Spleen (tissue), 11 donors: Measurements from ENCODE around the gene FADS3. TPM values are rescaled to one million over a fixed set of nuclear protein-coding genes. Genes with fewer than 3 reads are reported as not detected.

Source experiments
- DNase-seq: peaks from one replicate; pipeline ENCODE4 v3.0.0-alpha.2; 2020
- H3K27ac ChIP-seq, 8 donors: fragments of 200-600 bp; sonication (generic) in 7 of 8; 1 replicate in 4 of 8; 2 replicates in 4 of 8; pipeline versions ENCODE4 v1.5.0 to v1.8.0; 2016 to 2021; ENCODE audit warnings: inconsistent platforms in 4 of 8, mild to moderate bottlenecking in 4 of 8, moderate library complexity in 1 of 8
- H3K27me3 ChIP-seq, 7 donors: fragments of 200-600 bp; sonication (generic) in 6 of 7; replicated peaks in 1 of 7; 1 replicate in 4 of 7; 2 replicates in 3 of 7; pipeline versions ENCODE4 v1.5.0 to v1.8.0; 2016 to 2021; ENCODE audit warnings: inconsistent platforms in 3 of 7, mild to moderate bottlenecking in 1 of 7
- H3K36me3 ChIP-seq, 6 donors: fragments of 200-600 bp; sonication (generic) in 5 of 6; 1 replicate in 4 of 6; 2 replicates in 2 of 6; pipeline versions ENCODE4 v1.5.0 to v1.8.0; 2016 to 2021; ENCODE audit warnings: inconsistent platforms in 2 of 6
- H3K4me1 ChIP-seq, 6 donors: fragments of 200-600 bp; sonication (generic) in 5 of 6; 1 replicate in 3 of 6; 2 replicates in 3 of 6; pipeline versions ENCODE4 v1.5.0 to v1.8.0; 2016 to 2021; ENCODE audit warnings: inconsistent platforms in 3 of 6
- H3K4me3 ChIP-seq, 8 donors: fragments of 200-600 bp; sonication (generic) in 7 of 8; 1 replicate in 4 of 8; 2 replicates in 4 of 8; pipeline versions ENCODE4 v1.5.0 to v1.8.0; 2016 to 2021; ENCODE audit warnings: inconsistent platforms in 4 of 8, mild to moderate bottlenecking in 4 of 8, moderate library complexity in 2 of 8
- H3K9me3 ChIP-seq, 8 donors: fragments of 200-600 bp; sonication (generic) in 7 of 8; 1 replicate in 4 of 8; 2 replicates in 4 of 8; pipeline versions ENCODE4 v1.5.0 to v1.8.0; 2016 to 2021; ENCODE audit warnings: inconsistent platforms in 4 of 8
- POLR2A ChIP-seq, 3 donors: fragments of 450-650 bp; IDR thresholded peaks; one replicate each; pipeline ENCODE4 v1.5.1; 2017; ENCODE audit warnings: antibody characterized with exemption in 3 of 3, mild to moderate bottlenecking in 1 of 3
- POLR2AphosphoS5 ChIP-seq, 3 donors: sonication (generic); formaldehyde crosslinking; IDR thresholded peaks; one replicate each; pipeline ENCODE4 v1.5.1; 2017; ENCODE audit warnings: antibody characterized with exemption in 3 of 3
- WGBS, 5 donors: extraction: QIAGEN DNeasy Blood & Tissue Kit in 3 of 5; methylation state at CpG; one replicate each; pipeline versions ENCODE4 v1.1.5 to v1.1.7; 2013 to 2018; 5-methylcytosine and 5-hydroxymethylcytosine counted together
- intact Hi-C: fragments of 100-400 bp; cut with DNase I; formaldehyde crosslinking; loops from one replicate; pipeline ENCODE4 v1.15.0; 2023; ENCODE audit warnings: low total_unique reads
- polyA plus RNA-seq, 3 donors: library from polyadenylated mRNA; stranded (reverse); fragments of 200-250 nt; gene quantifications; one replicate each; pipeline ENCODE4 v1.2.1, GENCODE V29; 2013
- total RNA-seq, 7 donors: library from RNA; depleted of rRNA in 3 of 7; stranded (reverse); fragments of >200 nt in 3 of 7; fragmentation: NEBNext Ultra II Directional in 4 of 7; extraction: Animal tissue kit (Norgen Biotek cat#: 25700) in 4 of 7; gene quantifications; one replicate each; pipeline versions ENCODE4 v1.1.0 to v1.2.1, GENCODE V29; 2016 to 2021
- TF ChIP-seq, protein P1 (sequence below), 11 experiments: fragments of 200-600 bp in 7 of 11; fragments of 450-650 bp in 4 of 11; sonication (generic) in 4 of 11; IDR thresholded peaks in 8 of 11; conservative IDR thresholded peaks in 3 of 11; 1 replicate in 7 of 11; 2 replicates in 4 of 11; pipeline versions ENCODE4 v1.4.0 to v1.8.0; 2016 to 2021; ENCODE audit warnings: antibody characterized with exemption in 11 of 11, inconsistent platforms in 4 of 11, mild to moderate bottlenecking in 1 of 11
- donor health status: healthy with polysubstance abuse.
- donor health status: DM: no; HTN: no; CAD: no; lungs with moderate emphysema.
- donor health status: DM: no; HTN: no; CAD: no.
- donor health status: Bipolar disorder and iron deficiency.
- donor health status: healthy.
- donor health status: DM: no; HTN: no; CAD: no.
- donor health status: DM: yes; HTN: yes; CAD: no.

FADS3 gene
- total and polyA plus RNA-seq, 10 donors, result 26.3 to 63.6 (median 38.5) TPM

DNA sequence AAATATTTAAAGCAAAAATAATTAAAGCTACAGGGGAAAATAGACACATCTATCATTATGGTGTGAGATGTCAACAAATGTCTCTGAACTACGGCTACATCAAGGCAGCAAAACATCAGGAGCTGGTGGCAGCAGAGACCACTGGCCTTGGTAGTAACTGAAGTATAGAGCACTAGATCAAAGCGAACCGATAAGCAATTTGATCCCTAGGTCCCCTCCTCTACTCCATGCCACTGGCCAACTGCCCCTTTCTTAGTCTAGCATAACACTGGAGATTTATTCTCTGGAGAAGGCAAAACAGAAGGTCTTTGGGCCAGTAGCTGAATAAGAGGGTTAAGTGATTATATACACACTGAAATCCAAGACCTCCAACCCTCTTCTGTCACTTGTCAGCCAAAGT, 39.6 kb upstream of the FADS3 start:
- no peak for DNase-seq
- TF ChIP-seq POLR2AphosphoS5 (IDR thresholded peaks at IDR 0.05), result no peak
- TF ChIP-seq POLR2A (IDR thresholded peaks at IDR 0.05), result no peak
- TF ChIP-seq, protein P1, sequence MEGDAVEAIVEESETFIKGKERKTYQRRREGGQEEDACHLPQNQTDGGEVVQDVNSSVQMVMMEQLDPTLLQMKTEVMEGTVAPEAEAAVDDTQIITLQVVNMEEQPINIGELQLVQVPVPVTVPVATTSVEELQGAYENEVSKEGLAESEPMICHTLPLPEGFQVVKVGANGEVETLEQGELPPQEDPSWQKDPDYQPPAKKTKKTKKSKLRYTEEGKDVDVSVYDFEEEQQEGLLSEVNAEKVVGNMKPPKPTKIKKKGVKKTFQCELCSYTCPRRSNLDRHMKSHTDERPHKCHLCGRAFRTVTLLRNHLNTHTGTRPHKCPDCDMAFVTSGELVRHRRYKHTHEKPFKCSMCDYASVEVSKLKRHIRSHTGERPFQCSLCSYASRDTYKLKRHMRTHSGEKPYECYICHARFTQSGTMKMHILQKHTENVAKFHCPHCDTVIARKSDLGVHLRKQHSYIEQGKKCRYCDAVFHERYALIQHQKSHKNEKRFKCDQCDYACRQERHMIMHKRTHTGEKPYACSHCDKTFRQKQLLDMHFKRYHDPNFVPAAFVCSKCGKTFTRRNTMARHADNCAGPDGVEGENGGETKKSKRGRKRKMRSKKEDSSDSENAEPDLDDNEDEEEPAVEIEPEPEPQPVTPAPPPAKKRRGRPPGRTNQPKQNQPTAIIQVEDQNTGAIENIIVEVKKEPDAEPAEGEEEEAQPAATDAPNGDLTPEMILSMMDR (IDR thresholded peaks at IDR 0.05 in 8 of 11, conservative IDR thresholded peaks at IDR 0.05 in 3 of 11), result no peak
- Histone ChIP-seq H3K27me3 (peaks cover 0 to 15% (median 0%) of the 10 kb centered on the region in 7 donors), H3K4me1 (no peaks in the 10 kb centered on the region), H3K36me3 (no peaks in the 10 kb centered on the region), H3K27ac (no peak overlapping the region), H3K4me3 (no peak overlapping the region), H3K9me3 (peaks cover 0 to 17% (median 6%) of the 10 kb centered on the region in 8 donors)
- 91 to 96% (median 92%) methylated on average over 3 of the region's 3 CpGs for WGBS, 5 donors
- intact Hi-C loops, result no loop called here

DNA sequence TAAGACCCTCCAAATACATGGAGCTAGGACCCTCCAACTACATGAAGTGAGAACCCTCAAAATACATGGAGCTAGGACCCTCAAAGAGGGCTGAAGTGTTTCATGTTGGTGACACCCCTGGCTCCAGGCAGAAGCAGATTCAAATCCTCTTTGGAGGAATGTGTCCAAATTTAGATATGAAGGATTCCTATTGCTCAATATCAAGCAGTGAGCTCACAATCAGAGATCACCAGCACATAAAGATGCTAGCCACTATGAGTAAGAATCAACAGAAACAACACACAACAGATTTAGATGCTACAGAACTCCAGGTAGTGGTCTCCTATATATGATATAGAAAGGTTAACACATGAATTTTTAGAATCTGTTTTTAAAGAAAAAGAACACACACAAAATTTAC, 37.3 kb upstream of the FADS3 start:
- no peak overlapping the region for H3K27ac ChIP-seq
- intact Hi-C loops, result no loop called here
- peaks cover 0 to 3% (median 0%) of the 10 kb centered on the region in 7 donors for H3K27me3 ChIP-seq
- H3K36me3 ChIP-seq, result no peaks in the 10 kb centered on the region
- TF ChIP-seq POLR2AphosphoS5 (IDR thresholded peaks at IDR 0.05), result no peak
- no peak for TF ChIP-seq POLR2A (IDR thresholded peaks at IDR 0.05)
- TF ChIP-seq, protein P1 (IDR thresholded peaks at IDR 0.05 in 8 of 11, conservative IDR thresholded peaks at IDR 0.05 in 3 of 11), result no peak
- H3K9me3 ChIP-seq, result peaks cover 0 to 7% (median 0%) of the 10 kb centered on the region in 8 donors
- no peak for DNase-seq
- H3K4me1 ChIP-seq, result peaks cover 0 to 5% (median 4%) of the 10 kb centered on the region in 6 donors
- H3K4me3 ChIP-seq, result no peak overlapping the region

DNA sequence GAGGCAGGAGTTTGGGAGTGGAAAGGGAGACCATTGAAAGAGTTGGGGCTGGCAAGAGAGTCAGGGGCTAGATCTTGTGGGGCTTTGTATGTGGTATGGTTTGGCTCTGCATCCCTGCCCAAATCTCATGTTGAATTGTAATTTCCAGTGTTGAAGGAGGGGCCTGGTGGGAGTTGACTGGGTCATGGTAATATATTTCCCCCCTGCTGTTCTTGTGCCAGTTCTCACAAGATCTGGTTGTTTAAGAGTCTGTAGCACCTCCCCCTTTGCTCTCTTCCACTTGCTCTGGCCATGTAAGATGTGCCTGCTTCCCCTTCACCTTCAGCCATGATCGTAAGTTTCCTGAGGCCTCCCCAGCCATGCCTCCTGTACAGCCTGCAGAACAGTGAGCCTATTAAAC, 36.2 kb upstream of the FADS3 start:
- Histone ChIP-seq H3K36me3 (no peaks in the 10 kb centered on the region), H3K27me3 (no peaks in the 10 kb centered on the region), H3K4me3 (no peak overlapping the region), H3K4me1 (peaks cover 2 to 16% (median 15%) of the 10 kb centered on the region in 6 donors), H3K27ac (no peak overlapping the region), H3K9me3 (no peaks in the 10 kb centered on the region)
- 84 to 95% (median 89%) methylated on average over 1 of the region's 1 CpG for WGBS, 5 donors
- TF ChIP-seq POLR2A (IDR thresholded peaks at IDR 0.05), result no peak
- DNase-seq, result no peak
- intact Hi-C loops, result no loop called here

DNA sequence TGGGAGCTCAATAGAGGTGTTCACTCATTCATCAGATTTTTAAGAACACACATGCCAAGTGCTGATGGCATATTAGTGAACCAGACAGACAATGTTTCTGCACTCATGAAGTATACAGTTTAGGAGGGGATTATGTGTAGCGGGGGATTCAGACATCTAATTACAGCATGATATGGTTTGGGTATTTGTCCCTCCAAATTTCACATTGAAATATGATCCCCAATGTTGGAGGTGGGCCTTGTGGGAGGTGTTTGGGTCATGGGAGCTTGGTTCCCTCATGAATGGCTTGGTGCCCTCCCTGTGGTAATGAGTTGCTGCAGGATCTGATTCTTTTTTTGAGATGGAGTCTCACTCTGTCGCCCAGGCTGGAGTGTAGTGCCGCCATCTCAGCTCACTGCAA, 34.9 kb upstream of the FADS3 start:
- TF ChIP-seq POLR2A (IDR thresholded peaks at IDR 0.05), result no peak
- no peak for TF ChIP-seq POLR2AphosphoS5 (IDR thresholded peaks at IDR 0.05)
- TF ChIP-seq, protein P1 (IDR thresholded peaks at IDR 0.05 in 8 of 11, conservative IDR thresholded peaks at IDR 0.05 in 3 of 11), result no peak
- H3K27me3 ChIP-seq, result no peaks in the 10 kb centered on the region
- no peaks in the 10 kb centered on the region for H3K36me3 ChIP-seq
- WGBS, 5 donors, result 91 to 100% (median 95%) methylated on average over 3 of the region's 3 CpGs
- no peak overlapping the region for H3K27ac ChIP-seq
- H3K4me3 ChIP-seq, result no peak overlapping the region
- intact Hi-C loops, result no loop called here
- H3K9me3 ChIP-seq, result no peaks in the 10 kb centered on the region
- H3K4me1 ChIP-seq, result peaks cover 2 to 28% (median 24%) of the 10 kb centered on the region in 6 donors
- no peak for DNase-seq

DNA sequence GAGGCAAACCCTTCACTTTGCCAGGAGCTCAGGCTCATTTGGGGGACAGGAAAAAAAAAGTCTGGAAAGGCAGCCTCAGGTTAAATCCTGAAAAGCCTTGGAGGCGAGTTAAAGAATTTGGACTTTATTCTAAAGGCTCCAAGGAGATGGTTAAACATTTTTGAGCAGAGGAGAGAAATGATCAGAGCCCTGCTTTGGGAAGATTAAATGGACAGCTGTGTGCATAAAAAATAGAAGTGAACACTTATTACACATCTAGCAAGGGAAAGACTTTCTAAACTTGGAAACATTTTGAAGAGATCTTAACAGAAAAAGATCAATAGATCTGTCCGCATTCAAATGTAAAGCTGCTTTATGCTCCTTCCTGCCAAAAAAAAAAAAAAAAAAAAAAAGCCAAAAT, 34.4 kb upstream of the FADS3 start:
- 87 to 95% (median 90%) methylated on average over 2 of the region's 2 CpGs for WGBS, 5 donors
- no peak for DNase-seq
- no peaks in the 10 kb centered on the region for H3K27me3 ChIP-seq
- TF ChIP-seq POLR2A (IDR thresholded peaks at IDR 0.05) (no peak), POLR2AphosphoS5 (IDR thresholded peaks at IDR 0.05) (no peak)
- TF ChIP-seq, protein P1 (IDR thresholded peaks at IDR 0.05 in 8 of 11, conservative IDR thresholded peaks at IDR 0.05 in 3 of 11), result no peak
- intact Hi-C loops, result no loop called here
- no peak overlapping the region for H3K27ac ChIP-seq
- H3K4me1 ChIP-seq, result peaks cover 2 to 29% (median 24%) of the 10 kb centered on the region in 6 donors
- H3K36me3 ChIP-seq, result no peaks in the 10 kb centered on the region
- H3K9me3 ChIP-seq, result no peaks in the 10 kb centered on the region
- no peak overlapping the region for H3K4me3 ChIP-seq
